Cerebellar cortex (tissue), 1 donor: ENCODE measurements around the gene DUSP12.
A peak's percentile ranks its signal among the peaks of the same experiment; 100 is the strongest.
"Not testable (repeated sequence)": the region's sequence is repeated elsewhere in the genome, so short reads cannot be mapped to it uniquely, and the experiment has no call there.

Experiments used
- DNase-seq: peaks from one replicate; pipeline ENCODE4 v3.0.0-alpha.2; 2015; ENCODE audit warnings: low spot score

Gene DUSP12

GRCh38 chr1:161727256-161727924 is 22.2 kb upstream of the DUSP12 start:
- DNase-seq, result peak; percentile 42

- DNase-seq, result no peak
These were observed 21.0 kb upstream of the DUSP12 start for GRCh38 chr1:161728376-161729226.

- no peak for DNase-seq
These were observed 19.5 kb upstream of the DUSP12 start for GRCh38 chr1:161730050-161730564.

- DNase-seq, result no peak
These were observed 18.3 kb upstream of the DUSP12 start for GRCh38 chr1:161731241-161731640.

- no peak for DNase-seq
These were observed 17.4 kb upstream of the DUSP12 start for GRCh38 chr1:161731981-161732718.

GRCh38 chr1:161733526-161733925 is 16.1 kb upstream of the DUSP12 start:
- DNase-seq, result no peak

- DNase-seq, result no peak
These were observed 13.7 kb upstream of the DUSP12 start for GRCh38 chr1:161735837-161736236.

- no peak for DNase-seq
These were observed 13.1 kb upstream of the DUSP12 start for GRCh38 chr1:161736335-161736969.

- DNase-seq, result no peak
These were observed 12.0 kb upstream of the DUSP12 start for GRCh38 chr1:161737625-161738024.

- DNase-seq, result peak; percentile 44
These were observed 10.8 kb upstream of the DUSP12 start for GRCh38 chr1:161738627-161739287.

GRCh38 chr1:161739865-161740566 is 9.6 kb upstream of the DUSP12 start:
- no peak for DNase-seq

- DNase-seq, result no peak
These were observed 8.7 kb upstream of the DUSP12 start for GRCh38 chr1:161740921-161741320.

GRCh38 chr1:161743231-161743630 is 6.4 kb upstream of the DUSP12 start:
- no peak for DNase-seq

- no peak for DNase-seq
These were observed 1.8 kb upstream of the DUSP12 start for GRCh38 chr1:161747801-161748200.

- DNase-seq, result peak; percentile 35
These were observed 14.0 kb downstream of the DUSP12 start for GRCh38 chr1:161763522-161764098.

GRCh38 chr1:161766102-161766981 is 16.8 kb downstream of the DUSP12 start, which contains the start of gene ATF6:
Gene ATF6 (plus strand): TSS chr1:161766320. CDS start chr1:161766361, 41 bp downstream.
- DNase-seq, result peak; percentile 91

- no peak for DNase-seq
These were observed 18.9 kb downstream of the DUSP12 start for GRCh38 chr1:161768461-161768860.

- DNase-seq, result no peak
These were observed 19.5 kb downstream of the DUSP12 start for GRCh38 chr1:161768986-161769672.

GRCh38 chr1:161769673-161770045 is 20.1 kb downstream of the DUSP12 start:
- DNase-seq, result not testable (repeated sequence)
